ENCODE data around the gene COX10.

DNA sequence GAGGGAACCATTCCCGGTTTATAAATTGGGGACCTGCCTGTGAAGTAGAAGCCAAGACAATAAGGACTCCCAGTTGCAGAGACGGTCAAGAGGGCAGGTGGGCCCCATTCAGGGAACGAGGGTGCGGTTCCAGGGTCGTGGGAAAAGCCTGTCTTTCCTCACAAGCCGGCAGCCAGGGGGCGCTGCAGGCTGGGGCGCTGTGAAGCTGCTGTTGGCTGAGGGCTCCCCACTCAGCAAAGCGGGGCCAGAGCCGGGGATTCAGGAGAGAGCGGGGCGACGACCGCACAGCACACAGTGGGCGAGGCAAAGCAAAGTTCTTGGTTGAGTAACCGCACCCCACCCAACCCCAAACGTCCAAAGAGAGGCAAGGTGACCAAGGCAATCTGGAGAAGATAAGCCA is 142.5 kb downstream of the COX10 start:
- TF ChIP-seq, protein P1, sequence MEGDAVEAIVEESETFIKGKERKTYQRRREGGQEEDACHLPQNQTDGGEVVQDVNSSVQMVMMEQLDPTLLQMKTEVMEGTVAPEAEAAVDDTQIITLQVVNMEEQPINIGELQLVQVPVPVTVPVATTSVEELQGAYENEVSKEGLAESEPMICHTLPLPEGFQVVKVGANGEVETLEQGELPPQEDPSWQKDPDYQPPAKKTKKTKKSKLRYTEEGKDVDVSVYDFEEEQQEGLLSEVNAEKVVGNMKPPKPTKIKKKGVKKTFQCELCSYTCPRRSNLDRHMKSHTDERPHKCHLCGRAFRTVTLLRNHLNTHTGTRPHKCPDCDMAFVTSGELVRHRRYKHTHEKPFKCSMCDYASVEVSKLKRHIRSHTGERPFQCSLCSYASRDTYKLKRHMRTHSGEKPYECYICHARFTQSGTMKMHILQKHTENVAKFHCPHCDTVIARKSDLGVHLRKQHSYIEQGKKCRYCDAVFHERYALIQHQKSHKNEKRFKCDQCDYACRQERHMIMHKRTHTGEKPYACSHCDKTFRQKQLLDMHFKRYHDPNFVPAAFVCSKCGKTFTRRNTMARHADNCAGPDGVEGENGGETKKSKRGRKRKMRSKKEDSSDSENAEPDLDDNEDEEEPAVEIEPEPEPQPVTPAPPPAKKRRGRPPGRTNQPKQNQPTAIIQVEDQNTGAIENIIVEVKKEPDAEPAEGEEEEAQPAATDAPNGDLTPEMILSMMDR (conservative IDR thresholded peaks at IDR 0.05; ENCODE audit: low read depth, low read length), result peak; percentile 40
- no peak for TF ChIP-seq EZH2 (IDR thresholded peaks at IDR 0.05; ENCODE audit: borderline replicate concordance, low read depth, low read length, poor library complexity, severe bottlenecking)
